ENCODE measurements around the gene CRMP1. TPM values are rescaled to one million over a fixed set of nuclear protein-coding genes. Genes with fewer than 3 reads are reported as not detected.

CRMP1 gene
- total RNA-seq, 1 experiment from 2014 or later: 134 TPM

DNA sequence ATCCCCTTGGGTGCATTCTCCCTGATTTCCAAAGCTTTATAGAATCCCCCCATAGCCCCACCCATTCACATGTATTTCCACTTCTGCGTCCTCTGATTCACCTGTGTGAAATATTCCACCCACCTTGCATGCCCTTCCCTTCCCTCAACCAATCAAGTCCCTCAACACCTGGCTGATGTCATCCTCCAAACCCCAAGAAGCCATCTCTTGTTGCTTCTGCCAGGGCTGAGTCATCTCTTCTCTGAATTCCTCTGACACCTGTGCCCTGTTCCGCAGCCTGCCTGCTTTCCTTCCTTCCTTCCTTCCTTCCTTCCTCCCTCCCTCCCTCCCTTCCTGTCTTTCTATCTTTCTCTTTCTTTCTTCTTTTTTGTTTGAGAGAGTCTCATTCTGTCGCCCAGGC, 9.9 kb downstream of the CRMP1 start:
- TF ChIP-seq STAT6 (CRISPR knock-in tag; conservative IDR thresholded peaks at IDR 0.05; ENCODE audit: low read depth) (no peak), TEAD1 (CRISPR knock-in tag; IDR thresholded peaks at IDR 0.05) (no peak), E2F1 (CRISPR knock-in tag; IDR thresholded peaks at IDR 0.05) (no peak), USF1 (CRISPR knock-in tag; IDR thresholded peaks at IDR 0.05) (no peak), SMAD4 (CRISPR knock-in tag; IDR thresholded peaks at IDR 0.05) (no peak), TCF7 (CRISPR knock-in tag; IDR thresholded peaks at IDR 0.05; ENCODE audit: low read depth) (no peak)
- TF ChIP-seq, protein P1, sequence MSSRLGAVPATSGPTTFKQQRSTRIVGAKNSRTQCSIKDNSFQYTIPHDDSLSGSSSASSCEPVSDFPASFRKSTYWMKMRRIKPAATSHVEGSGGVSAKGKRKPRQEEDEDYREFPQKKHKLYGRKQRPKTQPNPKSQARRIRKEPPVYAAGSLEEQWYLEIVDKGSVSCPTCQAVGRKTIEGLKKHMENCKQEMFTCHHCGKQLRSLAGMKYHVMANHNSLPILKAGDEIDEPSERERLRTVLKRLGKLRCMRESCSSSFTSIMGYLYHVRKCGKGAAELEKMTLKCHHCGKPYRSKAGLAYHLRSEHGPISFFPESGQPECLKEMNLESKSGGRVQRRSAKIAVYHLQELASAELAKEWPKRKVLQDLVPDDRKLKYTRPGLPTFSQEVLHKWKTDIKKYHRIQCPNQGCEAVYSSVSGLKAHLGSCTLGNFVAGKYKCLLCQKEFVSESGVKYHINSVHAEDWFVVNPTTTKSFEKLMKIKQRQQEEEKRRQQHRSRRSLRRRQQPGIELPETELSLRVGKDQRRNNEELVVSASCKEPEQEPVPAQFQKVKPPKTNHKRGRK (CRISPR knock-in tag; IDR thresholded peaks at IDR 0.05; ENCODE audit: borderline replicate concordance): no peak
- TF ChIP-seq, protein P2, sequence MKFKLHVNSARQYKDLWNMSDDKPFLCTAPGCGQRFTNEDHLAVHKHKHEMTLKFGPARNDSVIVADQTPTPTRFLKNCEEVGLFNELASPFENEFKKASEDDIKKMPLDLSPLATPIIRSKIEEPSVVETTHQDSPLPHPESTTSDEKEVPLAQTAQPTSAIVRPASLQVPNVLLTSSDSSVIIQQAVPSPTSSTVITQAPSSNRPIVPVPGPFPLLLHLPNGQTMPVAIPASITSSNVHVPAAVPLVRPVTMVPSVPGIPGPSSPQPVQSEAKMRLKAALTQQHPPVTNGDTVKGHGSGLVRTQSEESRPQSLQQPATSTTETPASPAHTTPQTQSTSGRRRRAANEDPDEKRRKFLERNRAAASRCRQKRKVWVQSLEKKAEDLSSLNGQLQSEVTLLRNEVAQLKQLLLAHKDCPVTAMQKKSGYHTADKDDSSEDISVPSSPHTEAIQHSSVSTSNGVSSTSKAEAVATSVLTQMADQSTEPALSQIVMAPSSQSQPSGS (CRISPR knock-in tag; IDR thresholded peaks at IDR 0.05; ENCODE audit: borderline replicate concordance, low read depth): no peak
- DNase-seq (ENCODE audit: low spot score) (no peak), ATAC-seq (no peak; the same call in 1 of the 2 replicates)
- Mint-ChIP-seq H3K36me3 (no peaks in the 10 kb centered on the region), H3K27me3 (ENCODE audit: low read depth) (no peaks in the 10 kb centered on the region), H3K4me3 (no peak overlapping the region), H3K27ac (no peak overlapping the region), H3K9me3 (no peaks in the 10 kb centered on the region), H3K4me1 (peaks cover 61% of the 10 kb centered on the region)
- ChIA-PET POLR2A (no interaction called here), CTCF (interaction anchor here (0.7 to 1.5 kb wide), 2 partner anchors 62 to 95 kb away, joined by 3 to 4 read pairs; no protein-coding TSS in a partner anchor)

DNA sequence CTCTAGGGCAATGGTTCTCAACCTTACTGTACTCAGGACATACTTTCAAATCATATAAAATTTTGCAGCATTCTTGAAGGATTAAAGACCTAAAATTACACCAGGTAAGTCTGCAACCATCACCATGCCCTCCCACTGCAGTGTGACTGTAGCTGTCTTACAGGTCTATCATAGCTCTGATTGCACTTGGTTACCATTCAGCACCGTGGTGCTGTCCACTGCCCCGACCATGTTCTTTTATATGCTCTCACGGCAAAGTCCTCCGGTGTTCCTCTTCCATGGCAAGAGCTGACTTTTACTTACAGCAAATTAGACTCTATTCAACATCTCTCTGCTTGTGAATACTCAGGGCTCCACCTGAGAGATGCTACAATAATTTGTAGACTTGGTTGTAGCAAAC, 11.5 kb downstream of the CRMP1 start:
- CTCF ChIA-PET: interaction anchor here (1.1 to 1.6 kb wide), 3 partner anchors 60 to 117 kb away, joined by 3 to 10 read pairs (median 9); no protein-coding TSS in a partner anchor
- Mint-ChIP-seq H3K27ac (no peak overlapping the region), H3K36me3 (no peaks in the 10 kb centered on the region), H3K4me1 (peaks cover 68% of the 10 kb centered on the region), H3K9me3 (no peaks in the 10 kb centered on the region), H3K27me3 (ENCODE audit: low read depth) (no peaks in the 10 kb centered on the region), H3K4me3 (no peak overlapping the region)
- TF ChIP-seq, protein P3, sequence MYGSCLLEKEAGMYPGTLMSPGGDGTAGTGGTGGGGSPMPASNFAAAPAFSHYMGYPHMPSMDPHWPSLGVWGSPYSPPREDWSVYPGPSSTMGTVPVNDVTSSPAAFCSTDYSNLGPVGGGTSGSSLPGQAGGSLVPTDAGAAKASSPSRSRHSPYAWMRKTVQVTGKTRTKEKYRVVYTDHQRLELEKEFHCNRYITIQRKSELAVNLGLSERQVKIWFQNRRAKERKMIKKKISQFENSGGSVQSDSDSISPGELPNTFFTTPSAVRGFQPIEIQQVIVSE (CRISPR knock-in tag; IDR thresholded peaks at IDR 0.05; ENCODE audit: borderline replicate concordance): no peak
- TF ChIP-seq FOXP4 (CRISPR knock-in tag; IDR thresholded peaks at IDR 0.05): no peak
- TF ChIP-seq, protein P4, sequence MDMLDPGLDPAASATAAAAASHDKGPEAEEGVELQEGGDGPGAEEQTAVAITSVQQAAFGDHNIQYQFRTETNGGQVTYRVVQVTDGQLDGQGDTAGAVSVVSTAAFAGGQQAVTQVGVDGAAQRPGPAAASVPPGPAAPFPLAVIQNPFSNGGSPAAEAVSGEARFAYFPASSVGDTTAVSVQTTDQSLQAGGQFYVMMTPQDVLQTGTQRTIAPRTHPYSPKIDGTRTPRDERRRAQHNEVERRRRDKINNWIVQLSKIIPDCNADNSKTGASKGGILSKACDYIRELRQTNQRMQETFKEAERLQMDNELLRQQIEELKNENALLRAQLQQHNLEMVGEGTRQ (CRISPR knock-in tag; IDR thresholded peaks at IDR 0.05): no peak
- POLR2A ChIA-PET: interaction anchor here (2.2 kb wide), 1 partner anchor 10 kb away, joined by 8 read pairs; no protein-coding TSS in a partner anchor
- peak; percentile 61 for ATAC-seq
- no peak for DNase-seq (ENCODE audit: low spot score)

Measured in WTC11 (cell line).